Right lung (tissue), 5 donors: ENCODE results near the gene ELK4. TPM values are rescaled to one million over a fixed set of nuclear protein-coding genes. Genes with fewer than 3 reads are reported as not detected.

Source experiments
- DNase-seq, 2 donors: peaks; one replicate each; pipeline ENCODE4 v3.0.0-alpha.2; 2013
- polyA plus RNA-seq, 5 donors: library from polyadenylated mRNA; unstranded; fragments of 120-200 nt; gene quantifications; one replicate each; pipeline versions ENCODE4 v1.2.1 to v1.2.3, GENCODE V29; 2013; ENCODE audit warnings: inconsistent platforms in 1 of 5, low replicate concordance in 1 of 5; ENCODE audit not compliant: insufficient read length in 5 of 5, insufficient read depth in 1 of 5

ELK4 gene
- polyA plus RNA-seq, 5 donors: 19.2 to 27.7 (median 26.7) TPM

DNA sequence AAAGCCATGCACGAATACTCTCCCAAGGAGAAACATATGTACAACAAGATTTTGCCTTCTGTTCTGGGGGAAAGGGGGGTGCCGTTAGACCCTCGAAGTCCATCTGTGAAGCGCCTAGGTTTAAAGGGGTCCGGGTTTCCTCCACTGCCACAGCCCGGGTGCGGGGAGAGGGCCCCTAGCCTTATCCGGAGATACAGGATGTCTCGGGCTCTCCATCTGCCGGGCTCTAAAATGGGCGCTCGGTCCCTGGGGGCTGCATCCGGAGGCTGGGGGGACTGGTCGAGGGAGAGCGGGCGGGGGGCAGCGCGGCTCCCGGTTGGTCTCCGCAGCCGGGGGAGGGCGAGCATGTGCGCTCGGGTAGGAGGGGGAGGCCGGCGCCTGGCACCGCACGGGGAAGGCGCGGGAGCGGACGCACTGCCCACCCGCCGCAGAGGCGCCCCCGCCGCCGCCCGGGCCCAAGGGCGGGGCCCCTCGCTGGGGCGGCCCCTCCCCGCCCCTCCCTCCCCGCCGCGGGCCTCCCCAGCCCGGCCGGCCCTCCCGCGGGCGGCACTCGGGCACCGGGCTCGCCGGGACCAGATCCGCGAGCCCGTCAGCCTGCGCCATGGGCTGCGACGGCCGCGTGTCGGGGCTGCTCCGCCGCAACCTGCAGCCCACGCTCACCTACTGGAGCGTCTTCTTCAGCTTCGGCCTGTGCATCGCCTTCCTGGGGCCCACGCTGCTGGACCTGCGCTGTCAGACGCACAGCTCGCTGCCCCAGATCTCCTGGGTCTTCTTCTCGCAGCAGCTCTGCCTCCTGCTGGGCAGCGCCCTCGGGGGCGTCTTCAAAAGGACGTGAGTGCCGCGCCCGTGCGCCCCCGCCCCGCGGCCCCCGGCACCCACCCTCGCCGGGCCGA, 63.1 kb downstream of the ELK4 start:
- no peak for DNase-seq

DNA sequence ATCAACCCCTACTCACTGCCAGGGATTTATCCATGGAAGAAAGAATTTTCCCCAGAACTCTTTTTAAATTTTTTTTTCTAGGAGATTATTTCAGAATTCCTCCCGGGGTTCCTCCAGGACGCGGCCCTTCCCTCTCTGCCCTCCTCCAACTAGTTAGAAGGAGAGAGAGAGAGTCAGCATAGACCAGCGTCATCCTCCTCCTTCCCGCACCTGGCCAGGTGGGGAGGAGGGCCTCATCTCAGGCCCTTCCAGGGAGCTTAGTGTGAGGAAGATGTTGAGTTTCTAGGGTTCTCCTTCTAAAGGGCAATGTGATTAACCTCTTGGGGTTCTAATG, 63.7 kb downstream of the ELK4 start:
- no peak for DNase-seq

DNA sequence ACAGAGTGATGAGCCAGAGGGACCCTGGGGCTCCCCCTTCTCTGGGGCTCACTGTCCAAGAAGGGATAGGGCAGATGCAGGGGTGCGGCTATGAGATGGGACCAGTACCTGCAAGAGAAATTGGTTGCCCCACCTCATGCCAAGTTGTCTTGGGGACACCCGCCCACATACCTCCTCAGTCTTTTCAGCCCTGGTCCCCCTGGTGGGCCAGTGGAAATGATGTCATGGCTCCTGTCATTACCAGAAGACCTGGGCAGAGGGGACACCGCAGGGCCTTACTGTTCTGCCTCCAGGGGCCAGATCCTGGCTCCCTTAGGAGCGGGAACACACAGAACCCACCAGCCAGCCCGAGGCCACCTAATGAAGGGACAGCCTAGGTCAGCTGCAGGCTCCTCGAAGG, 64.1 kb downstream of the ELK4 start:
- no peak for DNase-seq

DNA sequence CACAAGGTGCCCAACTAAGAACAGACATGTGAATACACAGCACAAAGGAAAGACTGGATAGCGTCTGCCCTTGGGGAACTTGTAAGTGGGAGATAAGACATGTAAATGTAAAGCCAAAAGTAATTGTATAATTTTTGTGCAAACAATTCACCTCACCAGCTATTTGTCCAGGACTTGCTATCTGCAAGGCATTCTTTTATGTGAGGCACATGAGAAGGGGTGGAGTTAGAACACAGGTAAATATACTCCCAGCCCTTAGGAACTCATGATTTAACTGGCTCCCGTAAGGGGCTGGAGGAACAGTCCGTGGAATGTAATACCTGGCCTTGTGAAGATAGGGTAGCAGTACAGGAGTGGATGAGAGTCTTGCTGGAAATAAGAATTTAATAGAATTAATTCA, 66.0 kb downstream of the ELK4 start:
- no peak for DNase-seq

DNA sequence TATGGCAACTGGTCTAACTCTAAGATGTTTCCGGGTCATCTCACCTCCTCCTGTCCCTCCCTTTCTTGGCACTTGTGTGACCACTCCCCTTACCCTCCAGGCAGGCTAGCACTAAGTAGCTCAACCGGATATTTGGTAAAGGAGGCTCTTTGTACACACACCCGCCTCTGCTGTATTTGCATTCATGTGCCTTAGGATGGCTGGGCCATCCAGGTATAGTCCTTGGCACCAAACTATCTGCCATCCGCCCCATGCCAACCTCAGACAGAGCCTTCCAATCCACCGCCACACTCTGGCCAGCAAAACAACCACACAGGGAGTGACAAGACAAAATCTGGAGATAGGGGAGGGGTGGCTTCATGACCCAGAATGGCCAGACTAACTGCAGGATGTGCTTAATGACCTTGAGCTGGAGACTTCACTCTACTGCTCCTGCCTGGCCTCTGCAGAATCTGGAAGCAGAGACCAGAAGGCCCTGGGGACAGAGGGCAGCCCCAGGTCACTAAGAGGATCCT, 67.8 kb downstream of the ELK4 start:
- no peak for DNase-seq

DNA sequence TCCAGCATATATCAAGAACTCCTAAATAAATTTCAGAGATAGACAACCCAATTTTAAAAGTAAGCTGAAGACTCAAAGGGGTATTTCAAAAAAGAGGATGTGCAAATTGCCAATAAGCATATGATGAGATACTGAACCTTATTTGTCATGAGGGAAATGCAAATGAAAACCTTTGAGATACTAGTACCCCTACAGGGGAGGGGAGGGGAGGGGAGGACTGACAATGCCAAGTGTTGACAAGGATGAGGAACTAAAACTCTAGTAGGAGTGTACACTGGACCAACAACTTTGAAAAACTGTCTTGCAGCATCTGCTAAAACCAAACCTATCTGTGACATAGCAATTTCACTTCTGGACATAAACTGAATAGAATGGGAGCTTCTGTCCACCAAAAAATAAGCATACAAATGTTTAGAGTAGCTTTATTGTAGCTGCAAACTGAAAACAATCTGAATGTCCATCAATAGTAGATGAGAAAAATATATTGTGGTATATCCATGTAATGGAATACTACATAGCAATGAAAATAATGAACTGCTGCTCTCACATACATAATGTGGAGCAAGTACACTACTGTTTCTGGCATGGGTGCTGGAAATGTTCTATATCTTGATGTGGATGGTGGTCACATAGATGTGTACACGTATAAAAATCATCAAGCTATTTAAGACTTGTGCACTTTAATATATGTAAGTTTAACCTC, 70.2 kb downstream of the ELK4 start:
- DNase-seq: no peak

Other genes with a start within 250 kb of the ELK4 start
- gene LEMD1, start 210.0 kb downstream of the ELK4 start, polyA plus RNA-seq: 1 to 10 TPM; 1.8 to 4.5 (median 3.8) TPM
- gene BLACAT1, start 176.0 kb downstream of the ELK4 start, polyA plus RNA-seq: 1 to 10 TPM; 3.3 to 6.3 (median 4.5) TPM
- gene CDK18, start 127.3 kb downstream of the ELK4 start, polyA plus RNA-seq: 10 to 100 TPM; 16.2 to 27.8 (median 20.6) TPM
- gene SLC45A3, start 48.5 kb upstream of the ELK4 start, polyA plus RNA-seq: 1 to 10 TPM; 6.2 to 9.1 (median 8.6) TPM
- gene NUCKS1, start 118.2 kb upstream of the ELK4 start, polyA plus RNA-seq: 100 to 1,000 TPM; 281 to 442 (median 387) TPM
- gene RAB29, start 143.5 kb upstream of the ELK4 start, polyA plus RNA-seq: 1 to 10 TPM; 5.7 to 8.1 (median 6.8) TPM
- 10 to 100 TPM; 36.4 to 46.8 (median 44.8) TPM for gene SLC41A1, start 181.2 kb upstream of the ELK4 start, polyA plus RNA-seq
- under 1 TPM; 0.20 to 0.51 (median 0.33) TPM for gene PM20D1, start 218.1 kb upstream of the ELK4 start, polyA plus RNA-seq